Glutamatergic neuron (in vitro differentiated cells): ENCODE measurements around the gene CHST11. TPM values are rescaled to one million over a fixed set of nuclear protein-coding genes. Genes with fewer than 3 reads are reported as not detected.

Experiments used
- DNase-seq: peaks from one replicate; pipeline ENCODE4 v3.0.0; 2022
- H3K27ac Mint-ChIP-seq: one replicate; pipeline ENCODE4 v1.8.0; 2020; ENCODE audit warnings: mild to moderate bottlenecking, mixed read lengths, inconsistent platforms; ENCODE audit not compliant: unreplicated experiment
- H3K27me3 Mint-ChIP-seq: one replicate; pipeline ENCODE4 v1.8.0; 2020; ENCODE audit warnings: mild to moderate bottlenecking, moderate library complexity, mixed read lengths, inconsistent platforms; ENCODE audit not compliant: unreplicated experiment
- H3K36me3 Mint-ChIP-seq: one replicate; pipeline ENCODE4 v1.8.0; 2020; ENCODE audit warnings: mild to moderate bottlenecking, mixed read lengths, inconsistent platforms; ENCODE audit not compliant: unreplicated experiment
- H3K4me1 Mint-ChIP-seq: one replicate; pipeline ENCODE4 v1.8.0; 2020; ENCODE audit warnings: mild to moderate bottlenecking, low read depth, mixed read lengths, inconsistent platforms; ENCODE audit not compliant: unreplicated experiment
- H3K4me3 Mint-ChIP-seq: one replicate; pipeline ENCODE4 v1.8.0; 2020; ENCODE audit warnings: mild to moderate bottlenecking, mixed read lengths, inconsistent platforms; ENCODE audit not compliant: unreplicated experiment
- H3K9me3 Mint-ChIP-seq: one replicate; pipeline ENCODE4 v1.8.0; 2020; ENCODE audit warnings: mild to moderate bottlenecking, moderate library complexity, mixed read lengths, inconsistent platforms; ENCODE audit not compliant: unreplicated experiment
- total RNA-seq: library from RNA; stranded (reverse); fragmentation: NEBNext Ultra II Directional; extraction: Animal tissue kit (Norgen Biotek cat#: 25700); gene quantifications from one replicate; pipeline ENCODE4 v1.2.1, GENCODE V29; 2021; ENCODE audit not compliant: unreplicated experiment
- TF ChIP-seq, protein P1 (sequence below): fragments of 200-600 bp; sonication (generic); IDR thresholded peaks from one replicate; pipeline ENCODE4 v1.5.0; 2021; ENCODE audit not compliant: partially characterized antibody, unreplicated experiment

Gene CHST11
- total RNA-seq, 1 donor from 2014 or later, result 11.5 TPM

DNA sequence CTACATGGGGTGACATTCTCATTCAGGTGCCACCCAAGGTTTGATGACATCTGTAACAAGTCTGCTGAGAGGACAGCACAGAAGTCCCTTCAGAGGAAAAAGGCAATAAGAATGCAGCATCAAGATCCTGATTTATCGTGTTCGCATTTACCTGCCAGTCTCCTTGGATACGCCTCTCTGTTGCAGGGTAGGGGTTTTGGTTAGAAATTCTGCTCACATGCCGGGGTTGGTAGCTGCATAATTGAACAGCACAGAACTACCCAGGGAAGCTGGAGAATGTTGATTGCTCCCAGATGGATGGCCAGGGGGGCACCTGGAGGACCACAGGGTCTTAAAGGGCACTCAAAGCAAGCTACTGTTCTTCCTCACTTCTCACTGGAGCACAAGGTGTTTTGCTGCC lies 31.1 kb upstream of the CHST11 start:
- H3K9me3 Mint-ChIP-seq, result peaks cover 2% of the 10 kb centered on the region
- H3K4me1 Mint-ChIP-seq, result peaks cover 1% of the 10 kb centered on the region
- no peak overlapping the region for H3K27ac Mint-ChIP-seq
- H3K36me3 Mint-ChIP-seq, result no peaks in the 10 kb centered on the region
- TF ChIP-seq, protein P1, sequence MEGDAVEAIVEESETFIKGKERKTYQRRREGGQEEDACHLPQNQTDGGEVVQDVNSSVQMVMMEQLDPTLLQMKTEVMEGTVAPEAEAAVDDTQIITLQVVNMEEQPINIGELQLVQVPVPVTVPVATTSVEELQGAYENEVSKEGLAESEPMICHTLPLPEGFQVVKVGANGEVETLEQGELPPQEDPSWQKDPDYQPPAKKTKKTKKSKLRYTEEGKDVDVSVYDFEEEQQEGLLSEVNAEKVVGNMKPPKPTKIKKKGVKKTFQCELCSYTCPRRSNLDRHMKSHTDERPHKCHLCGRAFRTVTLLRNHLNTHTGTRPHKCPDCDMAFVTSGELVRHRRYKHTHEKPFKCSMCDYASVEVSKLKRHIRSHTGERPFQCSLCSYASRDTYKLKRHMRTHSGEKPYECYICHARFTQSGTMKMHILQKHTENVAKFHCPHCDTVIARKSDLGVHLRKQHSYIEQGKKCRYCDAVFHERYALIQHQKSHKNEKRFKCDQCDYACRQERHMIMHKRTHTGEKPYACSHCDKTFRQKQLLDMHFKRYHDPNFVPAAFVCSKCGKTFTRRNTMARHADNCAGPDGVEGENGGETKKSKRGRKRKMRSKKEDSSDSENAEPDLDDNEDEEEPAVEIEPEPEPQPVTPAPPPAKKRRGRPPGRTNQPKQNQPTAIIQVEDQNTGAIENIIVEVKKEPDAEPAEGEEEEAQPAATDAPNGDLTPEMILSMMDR, result no peak
- H3K27me3 Mint-ChIP-seq, result no peaks in the 10 kb centered on the region
- H3K4me3 Mint-ChIP-seq, result no peak overlapping the region
- no peak for DNase-seq

GRCh38 chr12:104426926-104427546 lies 29.7 kb upstream of the CHST11 start:
- no peak overlapping the region for H3K4me3 Mint-ChIP-seq
- DNase-seq, result no peak
- H3K4me1 Mint-ChIP-seq, result peaks cover 1% of the 10 kb centered on the region
- H3K9me3 Mint-ChIP-seq, result peaks cover 2% of the 10 kb centered on the region
- no peaks in the 10 kb centered on the region for H3K36me3 Mint-ChIP-seq
- H3K27ac Mint-ChIP-seq, result no peak overlapping the region
- TF ChIP-seq, protein P1, result no peak
- no peaks in the 10 kb centered on the region for H3K27me3 Mint-ChIP-seq

DNA sequence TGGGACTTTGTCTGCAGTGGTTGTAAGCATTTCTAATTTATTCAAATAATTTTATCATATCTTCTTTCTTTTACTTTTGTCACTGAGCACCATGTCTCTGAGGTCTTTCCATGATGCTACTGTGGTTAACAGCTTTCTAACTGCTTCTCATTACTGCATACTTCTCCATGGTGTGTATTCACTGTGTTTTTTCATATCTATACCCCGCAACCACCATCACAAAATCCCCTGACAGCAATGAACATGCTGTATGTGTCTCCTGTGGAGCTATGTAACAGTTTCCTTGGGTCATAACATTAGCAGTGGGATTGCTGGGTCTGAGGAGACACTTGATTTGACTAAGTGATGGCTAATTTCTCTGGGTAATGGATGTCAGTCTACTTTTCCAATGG lies 29.2 kb upstream of the CHST11 start:
- H3K27ac Mint-ChIP-seq, result no peak overlapping the region
- TF ChIP-seq, protein P1, result no peak
- DNase-seq, result no peak
- H3K27me3 Mint-ChIP-seq, result no peaks in the 10 kb centered on the region
- no peaks in the 10 kb centered on the region for H3K36me3 Mint-ChIP-seq
- peaks cover 1% of the 10 kb centered on the region for H3K4me1 Mint-ChIP-seq
- H3K4me3 Mint-ChIP-seq, result no peak overlapping the region
- H3K9me3 Mint-ChIP-seq, result peaks cover 2% of the 10 kb centered on the region

- peaks cover 6% of the 10 kb centered on the region for H3K27me3 Mint-ChIP-seq
- DNase-seq, result no peak
- H3K36me3 Mint-ChIP-seq, result no peaks in the 10 kb centered on the region
- H3K4me1 Mint-ChIP-seq, result peaks cover 2% of the 10 kb centered on the region
- no peak overlapping the region for H3K27ac Mint-ChIP-seq
- TF ChIP-seq, protein P1, result no peak
- H3K4me3 Mint-ChIP-seq, result no peak overlapping the region
- H3K9me3 Mint-ChIP-seq, result no peaks in the 10 kb centered on the region
Observed at GRCh38 chr12:104433061-104433460, 23.7 kb upstream of the CHST11 start.

GRCh38 chr12:104434129-104434528 lies 22.6 kb upstream of the CHST11 start:
- TF ChIP-seq, protein P1, result no peak
- H3K36me3 Mint-ChIP-seq, result no peaks in the 10 kb centered on the region
- no peak overlapping the region for H3K27ac Mint-ChIP-seq
- peaks cover 6% of the 10 kb centered on the region for H3K27me3 Mint-ChIP-seq
- peaks cover 2% of the 10 kb centered on the region for H3K4me1 Mint-ChIP-seq
- no peak for DNase-seq
- no peaks in the 10 kb centered on the region for H3K9me3 Mint-ChIP-seq
- H3K4me3 Mint-ChIP-seq, result no peak overlapping the region
